DOHH2 (cell line): ENCODE results near the gene TEN1.
"Not testable (repeated sequence)": the region's sequence is repeated elsewhere in the genome, so short reads cannot be mapped to it uniquely, and the experiment has no call there.

Experiments used
- H3F3A ChIP-seq: fragments of 200-600 bp; sonication (generic), shearing (Covaris generic); 2 replicates; pipeline ENCODE4 v1.6.0; 2016; ENCODE audit warnings: antibody characterized with exemption, mild to moderate bottlenecking; ENCODE audit not compliant: control insufficient read depth, insufficient read depth
- H3K27ac ChIP-seq: fragments of 200-600 bp; sonication (generic); 2 replicates; pipeline ENCODE4 v1.5.1; 2014; ENCODE audit warnings: low read depth, mild to moderate bottlenecking, low read length, moderate library complexity
- H3K27me3 ChIP-seq: fragments of 200-600 bp; sonication (generic); 2 replicates; pipeline ENCODE4 v1.6.1; 2014; ENCODE audit warnings: mild to moderate bottlenecking, low read length, mixed read lengths; ENCODE audit not compliant: control insufficient read depth
- H3K36me3 ChIP-seq: fragments of 200-600 bp; sonication (generic); 2 replicates; pipeline ENCODE4 v1.6.1; 2014; ENCODE audit warnings: mild to moderate bottlenecking, low read length, moderate library complexity, mixed read lengths; ENCODE audit not compliant: control insufficient read depth
- H3K4me1 ChIP-seq: fragments of 200-600 bp; sonication (generic); 2 replicates; pipeline ENCODE4 v1.6.1; 2014; ENCODE audit warnings: mild to moderate bottlenecking, low read length, mixed read lengths; ENCODE audit not compliant: control insufficient read depth
- H3K4me2 ChIP-seq: fragments of 200-600 bp; sonication (generic); 2 replicates; pipeline ENCODE4 v1.6.0; 2014; ENCODE audit warnings: mild to moderate bottlenecking, low read length, moderate library complexity
- H3K4me3 ChIP-seq: fragments of 200-600 bp; sonication (generic); 2 replicates; pipeline ENCODE4 v1.5.1; 2014; ENCODE audit warnings: mild to moderate bottlenecking, low read length, mixed read lengths
- H3K79me2 ChIP-seq: fragments of 200-600 bp; sonication (generic); 2 replicates; pipeline ENCODE4 v1.6.1; 2014; ENCODE audit warnings: mild to moderate bottlenecking, low read length, mixed read lengths; ENCODE audit not compliant: control insufficient read depth
- H3K9me2 ChIP-seq: fragments of 200-600 bp; sonication (generic); replicated peaks from 2 replicates; pipeline ENCODE4 v1.6.1; 2014; ENCODE audit warnings: mild to moderate bottlenecking, low read length, mixed read lengths; ENCODE audit not compliant: control insufficient read depth
- H3K9me3 ChIP-seq: fragments of 200-600 bp; sonication (generic); 2 replicates; pipeline ENCODE4 v1.6.1; 2014; ENCODE audit warnings: antibody characterized with exemption, low read length, mixed read lengths; ENCODE audit not compliant: control insufficient read depth, insufficient read depth
- H4K20me1 ChIP-seq: fragments of 200-600 bp; sonication (generic); 2 replicates; pipeline ENCODE4 v1.6.0; 2014; ENCODE audit warnings: low read depth, mild to moderate bottlenecking, antibody characterized with exemption, low read length, moderate library complexity; ENCODE audit not compliant: control insufficient read depth, insufficient read depth
- CTCF ChIP-seq: fragments of 200-600 bp; sonication (generic); IDR thresholded peaks from one replicate; pipeline ENCODE4 v1.5.1; 2014; ENCODE audit warnings: antibody characterized with exemption, mild to moderate bottlenecking, low read depth, low read length; ENCODE audit not compliant: poor library complexity, severe bottlenecking
- EZH2phosphoT487 ChIP-seq: fragments of 200-600 bp; sonication (generic); IDR thresholded peaks from 2 replicates; pipeline ENCODE4 v1.6.1; 2017; ENCODE audit warnings: borderline replicate concordance, mild to moderate bottlenecking, antibody characterized with exemption, low read length, moderate library complexity, mixed read lengths

The TEN1 gene

DNA sequence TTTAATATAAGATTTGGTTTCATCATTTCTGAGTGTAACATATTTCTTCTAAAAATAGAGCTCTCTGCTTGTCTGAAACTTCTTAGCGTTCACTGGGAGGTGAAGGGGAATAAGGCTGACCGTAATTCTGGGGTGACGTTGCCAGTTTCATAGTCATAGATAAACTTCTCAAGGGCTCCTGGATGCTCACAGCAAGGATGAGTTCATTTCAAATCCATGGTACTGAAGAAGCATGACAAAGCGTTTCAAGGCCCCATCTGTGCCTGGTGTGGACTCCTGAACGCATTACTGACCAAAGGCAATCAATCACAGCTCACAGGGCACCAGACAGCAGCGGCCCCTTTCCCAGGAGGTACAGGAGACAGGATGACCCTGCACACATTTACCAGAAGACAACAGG, 60.1 kb downstream of the TEN1 start:
- no peaks in the 10 kb centered on the region for H4K20me1 ChIP-seq
- H3K9me3 ChIP-seq: no peaks in the 10 kb centered on the region
- no peaks in the 10 kb centered on the region for H3K9me2 ChIP-seq
- H3K4me1 ChIP-seq: no peaks in the 10 kb centered on the region
- H3F3A ChIP-seq: no peaks in the 10 kb centered on the region
- peaks cover 56% of the 10 kb centered on the region for H3K36me3 ChIP-seq
- TF ChIP-seq EZH2phosphoT487: no peak
- no peak overlapping the region for H3K27ac ChIP-seq
- H3K4me2 ChIP-seq: no peak overlapping the region
- H3K27me3 ChIP-seq: no peaks in the 10 kb centered on the region
- H3K4me3 ChIP-seq: no peak overlapping the region
- H3K79me2 ChIP-seq: no peaks in the 10 kb centered on the region

GRCh38 chr17:76040376-76040775, 61.3 kb downstream of the TEN1 start:
- no peaks in the 10 kb centered on the region for H4K20me1 ChIP-seq
- no peak overlapping the region for H3K4me3 ChIP-seq
- no peak for TF ChIP-seq EZH2phosphoT487
- TF ChIP-seq CTCF: no peak
- no peaks in the 10 kb centered on the region for H3K79me2 ChIP-seq
- no peaks in the 10 kb centered on the region for H3F3A ChIP-seq
- no peaks in the 10 kb centered on the region for H3K9me2 ChIP-seq
- no peaks in the 10 kb centered on the region for H3K4me1 ChIP-seq
- no peak overlapping the region for H3K27ac ChIP-seq
- H3K9me3 ChIP-seq: no peaks in the 10 kb centered on the region
- no peaks in the 10 kb centered on the region for H3K27me3 ChIP-seq
- peaks cover 68% of the 10 kb centered on the region for H3K36me3 ChIP-seq
- H3K4me2 ChIP-seq: no peak overlapping the region

DNA sequence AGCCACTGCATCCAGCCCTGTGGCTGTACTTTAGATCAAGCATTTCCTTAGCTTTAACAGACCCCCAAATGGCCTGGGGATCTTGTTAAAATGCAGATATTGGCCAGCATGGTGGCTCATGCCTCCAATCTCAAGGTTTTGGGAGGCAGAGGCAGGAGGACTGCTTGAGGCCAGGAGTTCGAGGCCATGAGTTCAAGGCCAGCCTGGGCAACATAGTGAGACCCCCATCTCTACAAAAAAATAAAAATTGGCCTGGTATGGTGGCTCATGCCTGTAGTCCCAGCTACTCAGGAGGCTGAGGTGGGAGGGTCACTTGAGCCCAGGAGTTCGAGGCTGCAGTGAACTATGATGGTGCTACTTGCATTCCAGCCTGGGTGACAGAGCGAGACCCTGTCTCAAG, 63.8 kb downstream of the TEN1 start:
- H3K9me2 ChIP-seq, H3K27ac ChIP-seq, H3K4me3 ChIP-seq, H3K4me2 ChIP-seq, H3K9me3 ChIP-seq, H3F3A ChIP-seq, H3K79me2 ChIP-seq, H3K4me1 ChIP-seq, H4K20me1 ChIP-seq, H3K27me3 ChIP-seq: not testable (repeated sequence)
- peaks cover 90% of the 10 kb centered on the region for H3K36me3 ChIP-seq

GRCh38 chr17:76044475-76045007, 65.5 kb downstream of the TEN1 start:
- H3K36me3 ChIP-seq: peaks cover 92% of the 10 kb centered on the region
- H3K4me2 ChIP-seq, H3F3A ChIP-seq: not testable (repeated sequence)

GRCh38 chr17:76046064-76046463, 67.0 kb downstream of the TEN1 start:
- Histone ChIP-seq H3K9me2 (no peaks in the 10 kb centered on the region), H3K4me2 (no peak overlapping the region), H4K20me1 (no peaks in the 10 kb centered on the region), H3F3A (no peaks in the 10 kb centered on the region), H3K9me3 (no peaks in the 10 kb centered on the region), H3K36me3 (peaks cover 92% of the 10 kb centered on the region), H3K4me1 (peaks cover 7% of the 10 kb centered on the region; the same call in 1 of the 2 replicates), H3K27ac (no peak overlapping the region), H3K27me3 (no peaks in the 10 kb centered on the region), H3K4me3 (no peak overlapping the region), H3K79me2 (no peaks in the 10 kb centered on the region)
- no peak for TF ChIP-seq CTCF
- TF ChIP-seq EZH2phosphoT487: no peak

More at GRCh38 chr17:76044475-76045007, 65.5 kb downstream of the TEN1 start:
- H3K9me3 ChIP-seq, H3K27ac ChIP-seq, H3K4me1 ChIP-seq, H3K27me3 ChIP-seq, H4K20me1 ChIP-seq, H3K9me2 ChIP-seq, H3K4me3 ChIP-seq, H3K79me2 ChIP-seq: not testable (repeated sequence)
